ENCODE measurements around the gene MYO7A. TPM values are rescaled to one million over a fixed set of nuclear protein-coding genes. Genes with fewer than 3 reads are reported as not detected.
A peak's percentile ranks its signal among the peaks of the same experiment; 100 is the strongest.

The MYO7A gene
- total RNA-seq, 2 experiments from 2014 or later, result 0.09 to 0.14 TPM

GRCh38 chr11:77190331-77191075 lies 62.5 kb downstream of the MYO7A start:
- Mint-ChIP-seq H3K9me3 (no peaks in the 10 kb centered on the region), H3K4me1 (ENCODE audit: low read depth) (no peaks in the 10 kb centered on the region), H3K4me3 (no peak overlapping the region), H3K27me3 (no peaks in the 10 kb centered on the region), H3K27ac (no peak overlapping the region), H3K36me3 (ENCODE audit: low read depth) (no peaks in the 10 kb centered on the region)
- DNase-seq (no peak), ATAC-seq (no peak)
- intact Hi-C loops (cut with micrococcal nuclease), result loop anchor here (5.0 kb wide), 1 partner anchor 357 kb away; no protein-coding TSS in a partner anchor
- no peak for TF ChIP-seq CTCF (IDR thresholded peaks at IDR 0.05)
- ChIA-PET CTCF (interaction anchor here (1.6 to 9.0 kb wide), 2 partner anchors 63 to 357 kb away, joined by 4 to 176 read pairs; partner anchors contain the start of gene MYO7A), POLR2A (no interaction called here)

GRCh38 chr11:77191429-77191822 lies 63.4 kb downstream of the MYO7A start:
- DNase-seq (no peak), ATAC-seq (no peak)
- H3K4me1 Mint-ChIP-seq (ENCODE audit: low read depth), result no peaks in the 10 kb centered on the region
- no peak overlapping the region for H3K27ac Mint-ChIP-seq
- POLR2A ChIA-PET, result no interaction called here
- CTCF ChIA-PET, result interaction anchor here (1.6 to 9.0 kb wide), 2 partner anchors 64 to 357 kb away, joined by 4 to 176 read pairs; partner anchors contain the start of gene MYO7A
- no peaks in the 10 kb centered on the region for H3K27me3 Mint-ChIP-seq
- no peaks in the 10 kb centered on the region for H3K9me3 Mint-ChIP-seq
- no peaks in the 10 kb centered on the region for H3K36me3 Mint-ChIP-seq (ENCODE audit: low read depth)
- intact Hi-C loops (cut with micrococcal nuclease), result loop anchor here (5.0 kb wide), 1 partner anchor 356 kb away; no protein-coding TSS in a partner anchor
- H3K4me3 Mint-ChIP-seq, result no peak overlapping the region
- TF ChIP-seq CTCF (IDR thresholded peaks at IDR 0.05), result no peak

GRCh38 chr11:77191823-77192495 lies 63.9 kb downstream of the MYO7A start:
- POLR2A ChIA-PET, result no interaction called here
- Mint-ChIP-seq H3K36me3 (ENCODE audit: low read depth) (no peaks in the 10 kb centered on the region), H3K27me3 (no peaks in the 10 kb centered on the region), H3K9me3 (no peaks in the 10 kb centered on the region), H3K27ac (no peak overlapping the region), H3K4me3 (no peak overlapping the region), H3K4me1 (ENCODE audit: low read depth) (no peaks in the 10 kb centered on the region)
- DNase-seq (peak; percentile 82), ATAC-seq (peak; percentile 84)
- CTCF ChIA-PET, result interaction anchor here (0.8 to 1.2 kb wide), 3 partner anchors 14 to 358 kb away, joined by 3 to 8 read pairs (median 5); no protein-coding TSS in a partner anchor
- intact Hi-C loops (cut with micrococcal nuclease), result loop anchor here (5.0 kb wide), 1 partner anchor 355 kb away; no protein-coding TSS in a partner anchor
- peak; percentile 75 for TF ChIP-seq CTCF (IDR thresholded peaks at IDR 0.05)

- ATAC-seq (no peak), DNase-seq (no peak)
- no peaks in the 10 kb centered on the region for H3K36me3 Mint-ChIP-seq (ENCODE audit: low read depth)
- TF ChIP-seq CTCF (IDR thresholded peaks at IDR 0.05), result no peak
- H3K27ac Mint-ChIP-seq, result no peak overlapping the region
- ChIA-PET CTCF (interaction anchor here (0.8 to 1.9 kb wide), 4 partner anchors 13 to 357 kb away, joined by 3 to 13 read pairs (median 6); no protein-coding TSS in a partner anchor), POLR2A (no interaction called here)
- H3K27me3 Mint-ChIP-seq, result no peaks in the 10 kb centered on the region
- no peaks in the 10 kb centered on the region for H3K4me1 Mint-ChIP-seq (ENCODE audit: low read depth)
- intact Hi-C loops (cut with micrococcal nuclease), result loop anchor here (5.0 kb wide), 1 partner anchor 354 kb away; no protein-coding TSS in a partner anchor
- no peaks in the 10 kb centered on the region for H3K9me3 Mint-ChIP-seq
- H3K4me3 Mint-ChIP-seq, result no peak overlapping the region
Observed at GRCh38 chr11:77193167-77193566, 65.1 kb downstream of the MYO7A start.

Measured in activated CD8-positive, alpha-beta T cell treated with anti-CD3 and anti-CD28 coated beads for 36 hours (primary cell).